OCI-LY1 (cell line): ENCODE data around the gene CDC42EP2.
A peak's percentile ranks its signal among the peaks of the same experiment; 100 is the strongest.

Experiments used
- H2AFZ ChIP-seq: fragments of 200-600 bp; sonication (generic), shearing (Covaris generic); 2 replicates; pipeline ENCODE4 v1.6.0; 2014; ENCODE audit warnings: antibody characterized with exemption, mild to moderate bottlenecking, low read length
- H3F3A ChIP-seq: fragments of 200-600 bp; sonication (generic), shearing (Covaris generic); 2 replicates; pipeline ENCODE4 v1.6.0; 2014; ENCODE audit warnings: mild to moderate bottlenecking, antibody characterized with exemption, low read length, moderate library complexity; ENCODE audit not compliant: insufficient read depth
- H3K27ac ChIP-seq: fragments of 200-600 bp; sonication (generic); 2 replicates; pipeline ENCODE4 v1.5.1; 2014; ENCODE audit warnings: low read length, mixed run types, mild to moderate bottlenecking, low read depth; ENCODE audit not compliant: poor library complexity, severe bottlenecking
- H3K27me3 ChIP-seq: fragments of 200-600 bp; sonication (generic); 2 replicates; pipeline ENCODE4 v1.6.0; 2014; ENCODE audit warnings: antibody characterized with exemption, mild to moderate bottlenecking, low read length, moderate library complexity; ENCODE audit not compliant: insufficient read depth
- H3K36me3 ChIP-seq: fragments of 200-600 bp; sonication (generic); 2 replicates; pipeline ENCODE4 v1.6.1; 2014; ENCODE audit warnings: mild to moderate bottlenecking, antibody characterized with exemption, low read length, moderate library complexity, mixed read lengths; ENCODE audit not compliant: insufficient read depth
- H3K4me1 ChIP-seq: fragments of 200-600 bp; sonication (generic); 2 replicates; pipeline ENCODE4 v1.5.1; 2014; ENCODE audit warnings: mild to moderate bottlenecking, low read length, moderate library complexity; ENCODE audit not compliant: insufficient read depth, severe bottlenecking
- H3K4me2 ChIP-seq: fragments of 200-600 bp; sonication (generic), shearing (Covaris generic); 2 replicates; pipeline ENCODE4 v1.6.1; 2014; ENCODE audit warnings: low read length
- H3K4me3 ChIP-seq: fragments of 200-600 bp; sonication (generic); 2 replicates; pipeline ENCODE4 v1.5.1; 2014; ENCODE audit warnings: low read length, low read depth, mild to moderate bottlenecking, mixed read lengths; ENCODE audit not compliant: poor library complexity, severe bottlenecking
- H3K79me2 ChIP-seq: fragments of 200-600 bp; shearing (Covaris generic); 2 replicates; pipeline ENCODE4 v1.6.1; 2016; ENCODE audit warnings: mixed run types, low read length, mixed read lengths; ENCODE audit not compliant: insufficient read depth
- H3K9ac ChIP-seq: fragments of 200-600 bp; sonication (generic), shearing (Covaris generic); 2 replicates; pipeline ENCODE4 v1.6.1; 2014; ENCODE audit warnings: mild to moderate bottlenecking, low read length, mixed read lengths
- H3K9me2 ChIP-seq: fragments of 200-600 bp; sonication (generic), shearing (Covaris generic); 2 replicates; pipeline ENCODE4 v1.6.1; 2014; ENCODE audit warnings: low read depth, mild to moderate bottlenecking, low read length, mixed read lengths
- H3K9me3 ChIP-seq: fragments of 200-600 bp; shearing (Covaris generic); 2 replicates; pipeline ENCODE4 v1.6.1; 2014; ENCODE audit warnings: low read length, mixed read lengths
- H4K20me1 ChIP-seq: fragments of 200-600 bp; sonication (generic), shearing (Covaris generic); 2 replicates; pipeline ENCODE4 v1.6.0; 2016; ENCODE audit warnings: mild to moderate bottlenecking, low read length; ENCODE audit not compliant: insufficient read depth
- EZH2 ChIP-seq: fragments of 200-600 bp; sonication (generic), shearing (Covaris generic); IDR thresholded peaks from 2 replicates; pipeline ENCODE4 v1.8.0; 2017; ENCODE audit warnings: borderline replicate concordance, mixed run types, mild to moderate bottlenecking, antibody characterized with exemption, low read length, moderate library complexity, mixed read lengths
- TF ChIP-seq, protein P1 (sequence below): fragments of 200-600 bp; sonication (generic), shearing (Covaris generic); IDR thresholded peaks from 2 replicates; pipeline ENCODE4 v1.5.1; 2017; ENCODE audit warnings: mild to moderate bottlenecking, antibody characterized with exemption, low read length, moderate library complexity, mixed read lengths

Gene CDC42EP2

GRCh38 chr11:65315204-65315865, 669 bp downstream of the CDC42EP2 start:
- peak overlapping the region; percentile 54 for H3K9ac ChIP-seq
- H3K36me3 ChIP-seq = no peaks in the 10 kb centered on the region
- H3F3A ChIP-seq = no peaks in the 10 kb centered on the region
- no peaks in the 10 kb centered on the region for H3K79me2 ChIP-seq
- H3K27me3 ChIP-seq = peaks cover 9% of the 10 kb centered on the region; the same call in 1 of the 2 replicates
- H3K9me2 ChIP-seq = no peaks in the 10 kb centered on the region
- H4K20me1 ChIP-seq = no peaks in the 10 kb centered on the region
- TF ChIP-seq, protein P1, sequence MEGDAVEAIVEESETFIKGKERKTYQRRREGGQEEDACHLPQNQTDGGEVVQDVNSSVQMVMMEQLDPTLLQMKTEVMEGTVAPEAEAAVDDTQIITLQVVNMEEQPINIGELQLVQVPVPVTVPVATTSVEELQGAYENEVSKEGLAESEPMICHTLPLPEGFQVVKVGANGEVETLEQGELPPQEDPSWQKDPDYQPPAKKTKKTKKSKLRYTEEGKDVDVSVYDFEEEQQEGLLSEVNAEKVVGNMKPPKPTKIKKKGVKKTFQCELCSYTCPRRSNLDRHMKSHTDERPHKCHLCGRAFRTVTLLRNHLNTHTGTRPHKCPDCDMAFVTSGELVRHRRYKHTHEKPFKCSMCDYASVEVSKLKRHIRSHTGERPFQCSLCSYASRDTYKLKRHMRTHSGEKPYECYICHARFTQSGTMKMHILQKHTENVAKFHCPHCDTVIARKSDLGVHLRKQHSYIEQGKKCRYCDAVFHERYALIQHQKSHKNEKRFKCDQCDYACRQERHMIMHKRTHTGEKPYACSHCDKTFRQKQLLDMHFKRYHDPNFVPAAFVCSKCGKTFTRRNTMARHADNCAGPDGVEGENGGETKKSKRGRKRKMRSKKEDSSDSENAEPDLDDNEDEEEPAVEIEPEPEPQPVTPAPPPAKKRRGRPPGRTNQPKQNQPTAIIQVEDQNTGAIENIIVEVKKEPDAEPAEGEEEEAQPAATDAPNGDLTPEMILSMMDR = peak; percentile 98
- TF ChIP-seq EZH2 = no peak
- 0 out of 2 replicates have a peak overlapping the region, but pooled peaks have one; percentile 3 for H2AFZ ChIP-seq
- H3K27ac ChIP-seq = no peak overlapping the region
- H3K4me3 ChIP-seq = peak overlapping the region; percentile 70
- H3K9me3 ChIP-seq = no peaks in the 10 kb centered on the region
- peaks cover 6% of the 10 kb centered on the region for H3K4me1 ChIP-seq
- peak overlapping the region; percentile 89 for H3K4me2 ChIP-seq

DNA sequence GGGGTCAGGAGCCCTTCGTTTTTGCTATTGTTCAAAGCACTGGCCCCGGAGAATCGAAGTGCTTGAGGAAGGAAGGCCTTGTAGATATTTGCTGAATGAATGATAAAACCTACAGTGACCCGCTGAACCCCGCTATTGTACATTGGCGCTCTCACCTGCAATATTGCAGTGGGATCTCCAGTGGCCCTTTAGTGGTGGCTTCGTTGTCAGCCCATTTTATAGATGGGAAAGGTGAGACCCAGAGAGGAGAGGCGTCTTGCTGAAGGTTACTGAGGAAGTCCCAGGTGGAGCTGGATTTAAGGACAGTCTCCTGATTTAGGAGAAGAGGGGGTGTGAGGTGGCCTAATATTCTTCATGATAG, 1.2 kb downstream of the CDC42EP2 start:
- no peak for TF ChIP-seq EZH2
- TF ChIP-seq, protein P1 = peak; percentile 29; the same call in 1 of the 2 replicates
- H3K36me3 ChIP-seq = no peaks in the 10 kb centered on the region
- H3K9ac ChIP-seq = no peak overlapping the region
- H3K79me2 ChIP-seq = no peaks in the 10 kb centered on the region
- no peak overlapping the region for H2AFZ ChIP-seq
- H4K20me1 ChIP-seq = no peaks in the 10 kb centered on the region
- H3F3A ChIP-seq = no peaks in the 10 kb centered on the region
- peak overlapping the region; percentile 89 for H3K4me2 ChIP-seq
- H3K27ac ChIP-seq = no peak overlapping the region
- no peaks in the 10 kb centered on the region for H3K9me3 ChIP-seq
- H3K9me2 ChIP-seq = no peaks in the 10 kb centered on the region
- peaks cover 6% of the 10 kb centered on the region for H3K4me1 ChIP-seq
- peaks cover 9% of the 10 kb centered on the region; the same call in 1 of the 2 replicates for H3K27me3 ChIP-seq
- H3K4me3 ChIP-seq = peak overlapping the region; percentile 70

GRCh38 chr11:65316227-65317024, 1.8 kb downstream of the CDC42EP2 start:
- no peak for TF ChIP-seq EZH2
- TF ChIP-seq, protein P1 = no peak
- Histone ChIP-seq H3F3A (no peaks in the 10 kb centered on the region), H3K27ac (no peak overlapping the region), H2AFZ (no peak overlapping the region), H3K27me3 (peaks cover 9% of the 10 kb centered on the region), H3K9ac (no peak overlapping the region), H3K4me2 (no peak overlapping the region), H3K4me1 (peaks cover 6% of the 10 kb centered on the region), H3K9me3 (no peaks in the 10 kb centered on the region), H3K79me2 (no peaks in the 10 kb centered on the region), H3K9me2 (no peaks in the 10 kb centered on the region), H3K36me3 (no peaks in the 10 kb centered on the region), H3K4me3 (no peak overlapping the region), H4K20me1 (no peaks in the 10 kb centered on the region)
